Natural killer cell (primary cell): ENCODE results near the gene UGT1A1. TPM values are rescaled to one million over a fixed set of nuclear protein-coding genes. Genes with fewer than 3 reads are reported as not detected.

Experiments used
- ATAC-seq, 3 donors: fragments of 150-1000 bp in 2 of 3; fragments of 200-7000 bp in 1 of 3; cut with Tn5 transposase; 1 replicate in 1 of 3; 2 replicates in 2 of 3; pipeline ENCODE4 v1.10.0; 2021; ENCODE audit warnings: mild to moderate bottlenecking in 2 of 3, moderate library complexity in 2 of 3
- DNase-seq, 2 donors: peaks; one replicate each; pipeline versions ENCODE4 v3.0.0 to v3.0.0-alpha.2; 2013 to 2021; ENCODE audit warnings: mixed read lengths in 1 of 2
- H3K27ac ChIP-seq: one replicate; pipeline ENCODE4 v1.5.1; 2013; ENCODE audit warnings: mild to moderate bottlenecking, low read length
- H3K27me3 ChIP-seq: one replicate; pipeline ENCODE4 v1.6.1; 2013; ENCODE audit warnings: low read length; ENCODE audit not compliant: control insufficient read depth, insufficient read depth
- H3K36me3 ChIP-seq: one replicate; pipeline ENCODE4 v1.6.1; 2013; ENCODE audit warnings: low read length; ENCODE audit not compliant: control insufficient read depth, insufficient read depth
- H3K4me1 ChIP-seq: one replicate; pipeline ENCODE4 v1.6.1; 2013; ENCODE audit warnings: low read length; ENCODE audit not compliant: control insufficient read depth, insufficient read depth
- H3K4me3 ChIP-seq: one replicate; pipeline ENCODE4 v1.5.1; 2013; ENCODE audit warnings: low read length
- H3K9me3 ChIP-seq: one replicate; pipeline ENCODE4 v1.6.1; 2013; ENCODE audit warnings: low read length; ENCODE audit not compliant: control insufficient read depth, insufficient read depth
- H3K27ac Mint-ChIP-seq, 2 donors: one replicate each; pipeline ENCODE4 v1.8.0; 2022; ENCODE audit warnings: mild to moderate bottlenecking in 2 of 2, mixed read lengths in 2 of 2, moderate library complexity in 1 of 2
- H3K27me3 Mint-ChIP-seq, 2 donors: one replicate each; pipeline ENCODE4 v1.8.0; 2022; ENCODE audit warnings: low read depth in 2 of 2, mixed read lengths in 2 of 2
- H3K36me3 Mint-ChIP-seq: one replicate; pipeline ENCODE4 v1.8.0; 2022; ENCODE audit warnings: mixed read lengths
- H3K4me1 Mint-ChIP-seq, 2 donors: one replicate each; pipeline ENCODE4 v1.8.0; 2022; ENCODE audit warnings: mixed read lengths in 2 of 2
- H3K4me3 Mint-ChIP-seq: one replicate; pipeline ENCODE4 v1.8.0; 2022; ENCODE audit warnings: mild to moderate bottlenecking, moderate library complexity, mixed read lengths
- H3K9me3 Mint-ChIP-seq, 2 donors: one replicate each; pipeline ENCODE4 v1.8.0; 2022; ENCODE audit warnings: mixed read lengths in 2 of 2
- CTCF ChIP-seq: fragments of 200-600 bp; IDR thresholded peaks from one replicate; pipeline ENCODE4 v1.8.0; 2022; ENCODE audit warnings: antibody characterized with exemption
- WGBS: methylation state at CpG from one replicate; pipeline ENCODE4 v1.1.7; 2013; ENCODE audit warnings: missing lambda C conversion rate; ENCODE audit not compliant: insufficient coverage; 5-methylcytosine and 5-hydroxymethylcytosine counted together
- intact Hi-C: fragments of 100-400 bp; cut with micrococcal nuclease; formaldehyde crosslinking; loops from one replicate; pipeline ENCODE4 v1.14.2; 2022
- total RNA-seq, 4 donors: library from RNA; stranded (reverse); fragments of 120-200 nt in 1 of 4; gene quantifications; one replicate each; pipeline versions ENCODE4 v1.2.3 to v1.2.4, GENCODE V29; 2013 to 2022

UGT1A1 gene
- total RNA-seq, 3 donors from 2014 or later (not counting 1 experiment from before 2014, with no cell fraction given): not detected

GRCh38 chr2:233766416-233766815 is 6.3 kb downstream of the UGT1A1 start:
- Histone ChIP-seq H3K9me3 (no peaks in the 10 kb centered on the region), H3K27ac (no peak overlapping the region), H3K4me1 (no peaks in the 10 kb centered on the region), H3K27me3 (peaks cover 4% of the 10 kb centered on the region), H3K36me3 (no peaks in the 10 kb centered on the region), H3K4me3 (no peak overlapping the region)
- Mint-ChIP-seq H3K4me3 (no peak overlapping the region), H3K27me3 (peaks cover 28 to 45% of the 10 kb centered on the region in 2 donors), H3K36me3 (no peaks in the 10 kb centered on the region), H3K27ac (no peak overlapping the region), H3K4me1 (no peaks in the 10 kb centered on the region), H3K9me3 (no peaks in the 10 kb centered on the region)
- no peak for DNase-seq
- no peak for ATAC-seq
- TF ChIP-seq CTCF: no peak
- WGBS: 76% methylated on average over 3 of the region's 4 CpGs
- intact Hi-C loops: no loop called here

GRCh38 chr2:233768076-233768475 is 8.0 kb downstream of the UGT1A1 start:
- no peaks in the 10 kb centered on the region for H3K36me3 Mint-ChIP-seq

GRCh38 chr2:233769260-233769659 is 9.2 kb downstream of the UGT1A1 start:
- intact Hi-C loops: no loop called here
- Mint-ChIP-seq H3K36me3 (no peaks in the 10 kb centered on the region), H3K4me1 (no peaks in the 10 kb centered on the region), H3K9me3 (no peaks in the 10 kb centered on the region), H3K4me3 (no peak overlapping the region), H3K27me3 (peaks cover 20 to 38% of the 10 kb centered on the region in 2 donors), H3K27ac (no peak overlapping the region)
- ATAC-seq (no peak), DNase-seq (no peak)
- Histone ChIP-seq H3K27me3 (peaks cover 4% of the 10 kb centered on the region), H3K27ac (no peak overlapping the region), H3K36me3 (no peaks in the 10 kb centered on the region), H3K4me3 (no peak overlapping the region), H3K4me1 (no peaks in the 10 kb centered on the region), H3K9me3 (no peaks in the 10 kb centered on the region)
- WGBS: 94% methylated on average over 9 of the region's 9 CpGs
- TF ChIP-seq CTCF: no peak

More at GRCh38 chr2:233768076-233768475, 8.0 kb downstream of the UGT1A1 start:
- Mint-ChIP-seq H3K27ac (no peak overlapping the region), H3K4me1 (no peaks in the 10 kb centered on the region), H3K9me3 (no peaks in the 10 kb centered on the region), H3K27me3 (peaks cover 28 to 50% of the 10 kb centered on the region in 2 donors), H3K4me3 (no peak overlapping the region)
- no peaks in the 10 kb centered on the region for H3K9me3 ChIP-seq
- no peak for ATAC-seq
- H3K4me1 ChIP-seq: no peaks in the 10 kb centered on the region
- DNase-seq: no peak
- no peak overlapping the region for H3K4me3 ChIP-seq
- intact Hi-C loops: no loop called here
- H3K27me3 ChIP-seq: peaks cover 4% of the 10 kb centered on the region
- H3K36me3 ChIP-seq: no peaks in the 10 kb centered on the region
- WGBS: 83% methylated on average over 4 of the region's 4 CpGs
- H3K27ac ChIP-seq: no peak overlapping the region
- no peak for TF ChIP-seq CTCF

GRCh38 chr2:233772153-233772552 is 12.1 kb downstream of the UGT1A1 start:
- Mint-ChIP-seq H3K9me3 (peaks cover 0 to 3% of the 10 kb centered on the region in 2 donors), H3K27ac (no peak overlapping the region)
- no peak for ATAC-seq

More at GRCh38 chr2:233772153-233772552, 12.1 kb downstream of the UGT1A1 start:
- WGBS: 91% methylated on average over 16 of the region's 16 CpGs
- DNase-seq: no peak
- intact Hi-C loops: no loop called here
- Mint-ChIP-seq H3K27me3 (peaks cover 22 to 55% of the 10 kb centered on the region in 2 donors), H3K36me3 (no peaks in the 10 kb centered on the region), H3K4me1 (no peaks in the 10 kb centered on the region), H3K4me3 (no peak overlapping the region)
- no peak for TF ChIP-seq CTCF
- H3K9me3 ChIP-seq: peaks cover 3% of the 10 kb centered on the region
- H3K27me3 ChIP-seq: peaks cover 4% of the 10 kb centered on the region
- H3K36me3 ChIP-seq: no peaks in the 10 kb centered on the region
- no peak overlapping the region for H3K4me3 ChIP-seq
- H3K4me1 ChIP-seq: no peaks in the 10 kb centered on the region
- H3K27ac ChIP-seq: no peak overlapping the region
